ENCODE measurements around the gene PSORS1C2. TPM values are rescaled to one million over a fixed set of nuclear protein-coding genes. Genes with fewer than 3 reads are reported as not detected.
A peak's percentile ranks its signal among the peaks of the same experiment; 100 is the strongest.

PSORS1C2 gene
- total RNA-seq, 1 experiment from 2014 or later: not detected

- no peak for DNase-seq (ENCODE audit: low read depth, low spot score)
- in situ Hi-C loops (cut with HindIII; ENCODE audit: low pct_unique_long_range_greater_than_20kb, low sequenced_read_pairs): no loop called here
Measured at GRCh38 chr6:31096656-31097055, 42.2 kb downstream of the PSORS1C2 start.

- in situ Hi-C loops (cut with HindIII; ENCODE audit: low pct_unique_long_range_greater_than_20kb, low sequenced_read_pairs): no loop called here
- DNase-seq (ENCODE audit: low read depth, low spot score): no peak
Measured at GRCh38 chr6:31096215-31096614, 42.7 kb downstream of the PSORS1C2 start.

- DNase-seq (ENCODE audit: low read depth, low spot score): no peak
- in situ Hi-C loops (cut with HindIII; ENCODE audit: low pct_unique_long_range_greater_than_20kb, low sequenced_read_pairs): no loop called here
Measured at GRCh38 chr6:31094389-31094881, 44.4 kb downstream of the PSORS1C2 start.

- in situ Hi-C loops (cut with HindIII; ENCODE audit: low pct_unique_long_range_greater_than_20kb, low sequenced_read_pairs): no loop called here
Measured at GRCh38 chr6:31092769-31093505, 45.9 kb downstream of the PSORS1C2 start.

GRCh38 chr6:31092238-31092637, 46.6 kb downstream of the PSORS1C2 start:
- no peak for DNase-seq (ENCODE audit: low read depth, low spot score)
- in situ Hi-C loops (cut with HindIII; ENCODE audit: low pct_unique_long_range_greater_than_20kb, low sequenced_read_pairs): no loop called here

More at GRCh38 chr6:31092769-31093505, 45.9 kb downstream of the PSORS1C2 start:
- DNase-seq (ENCODE audit: low read depth, low spot score): peak; percentile 76

- DNase-seq (ENCODE audit: low read depth, low spot score): no peak
- in situ Hi-C loops (cut with HindIII; ENCODE audit: low pct_unique_long_range_greater_than_20kb, low sequenced_read_pairs): no loop called here
Measured at GRCh38 chr6:31091680-31092079, 47.2 kb downstream of the PSORS1C2 start.

- DNase-seq (ENCODE audit: low read depth, low spot score): no peak
- in situ Hi-C loops (cut with HindIII; ENCODE audit: low pct_unique_long_range_greater_than_20kb, low sequenced_read_pairs): no loop called here
Measured at GRCh38 chr6:31090973-31091364, 47.9 kb downstream of the PSORS1C2 start.

- in situ Hi-C loops (cut with HindIII; ENCODE audit: low pct_unique_long_range_greater_than_20kb, low sequenced_read_pairs): no loop called here
Measured at GRCh38 chr6:31090275-31090972, 48.4 kb downstream of the PSORS1C2 start.

More at GRCh38 chr6:31090275-31090972, 48.4 kb downstream of the PSORS1C2 start:
- no peak for DNase-seq (ENCODE audit: low read depth, low spot score)

Small RNA genes lying within 50 kb of the gene (small RNA-seq; reads per million reads assigned to genes)
- 0 reads per million in 2 experiments for gene POLR2LP1

Other genes with a start within 250 kb of the PSORS1C2 start
- gene GTF2H4, start 230.9 kb downstream of the PSORS1C2 start, total RNA-seq (2014; rRNA removed; shearing (Covaris generic)): 16.3 and 18.0 TPM in 2 replicates
- 36.5 and 44.1 TPM in 2 replicates for gene VARS2, start 224.8 kb downstream of the PSORS1C2 start, total RNA-seq (2014; rRNA removed; shearing (Covaris generic))
- gene SFTA2, start 206.9 kb downstream of the PSORS1C2 start, total RNA-seq (2014; rRNA removed; shearing (Covaris generic)): not detected in 2 replicates
- not detected in 2 replicates for gene MUCL3, start 198.1 kb downstream of the PSORS1C2 start, total RNA-seq (2014; rRNA removed; shearing (Covaris generic))
- not detected in 2 replicates for gene MUC21, start 155.3 kb downstream of the PSORS1C2 start, total RNA-seq (2014; rRNA removed; shearing (Covaris generic))
- gene MUC22, start 128.6 kb downstream of the PSORS1C2 start, total RNA-seq (2014; rRNA removed; shearing (Covaris generic)): not detected in 2 replicates
- not detected in 2 replicates for gene C6orf15, start 26.5 kb downstream of the PSORS1C2 start, total RNA-seq (2014; rRNA removed; shearing (Covaris generic))
- not detected in 2 replicates for gene PSORS1C1, start 24.3 kb downstream of the PSORS1C2 start, total RNA-seq (2014; rRNA removed; shearing (Covaris generic))
- not detected in 2 replicates for gene CDSN, start 18.6 kb downstream of the PSORS1C2 start, total RNA-seq (2014; rRNA removed; shearing (Covaris generic))
- gene CCHCR1, start 18.7 kb upstream of the PSORS1C2 start, total RNA-seq (2014; rRNA removed; shearing (Covaris generic)): 12.0 and 13.4 TPM in 2 replicates
- gene TCF19, start 19.5 kb upstream of the PSORS1C2 start, total RNA-seq (2014; rRNA removed; shearing (Covaris generic)): 14.3 and 16.1 TPM in 2 replicates
- gene POU5F1, start 31.6 kb upstream of the PSORS1C2 start, total RNA-seq (2014; rRNA removed; shearing (Covaris generic)): not detected in 2 replicates
- 131 and 136 TPM in 2 replicates for gene HLA-C, start 133.0 kb upstream of the PSORS1C2 start, total RNA-seq (2014; rRNA removed; shearing (Covaris generic))
- 179 and 192 TPM in 2 replicates for gene HLA-B, start 218.1 kb upstream of the PSORS1C2 start, total RNA-seq (2014; rRNA removed; shearing (Covaris generic))